ENCODE measurements around the gene SRP9. TPM values are rescaled to one million over a fixed set of nuclear protein-coding genes. Genes with fewer than 3 reads are reported as not detected.

SRP9 gene
- total RNA-seq, 1 experiment from 2014 or later = 306 TPM

GRCh38 chr1:225769687-225770086, 7.9 kb upstream of the SRP9 start:
- intact Hi-C loops (cut with micrococcal nuclease) = no loop called here
- no peak for ATAC-seq
- no peak for DNase-seq
- H3K36me3 ChIP-seq (ENCODE audit: low read depth, low read length) = no peaks in the 10 kb centered on the region
- no peaks in the 10 kb centered on the region for H3K79me2 ChIP-seq (ENCODE audit: low read length)
- H3K9ac ChIP-seq (ENCODE audit: low read length) = no peak overlapping the region
- BruUV-seq (replicated peaks) = no TSS peak
- no peak overlapping the region for H3K27ac ChIP-seq (ENCODE audit: low read length)
- no peak for TF ChIP-seq EZH2 (IDR thresholded peaks at IDR 0.05; ENCODE audit: low read length, unreplicated experiment)
- no peak for TF ChIP-seq CTCF (conservative IDR thresholded peaks at IDR 0.05; ENCODE audit: low read depth, low read length)
- no peak for TF ChIP-seq EZH2phosphoT487 (IDR thresholded peaks at IDR 0.05; ENCODE audit: borderline replicate concordance, low read length)
- H4K20me1 ChIP-seq (ENCODE audit: low read length) = no peaks in the 10 kb centered on the region
- ChIA-PET CTCF (no interaction called here), POLR2A (ENCODE audit: unreplicated experiment) (no interaction called here)
- H3K27me3 ChIP-seq (ENCODE audit: low read length) = no peaks in the 10 kb centered on the region
- no peak overlapping the region for H3K4me3 ChIP-seq (ENCODE audit: low read length)
- H2AFZ ChIP-seq (ENCODE audit: low read length) = no peak overlapping the region
- no peaks in the 10 kb centered on the region for H3K9me3 ChIP-seq (ENCODE audit: low read length)
- no peaks in the 10 kb centered on the region for H3K9me2 ChIP-seq (replicated peaks; ENCODE audit: low read length)
- H3K4me1 ChIP-seq (ENCODE audit: insufficient read depth, low read length) = peaks cover 52% of the 10 kb centered on the region
- H3F3A ChIP-seq (ENCODE audit: low read length, unreplicated experiment) = peaks cover 9% of the 10 kb centered on the region
- H3K4me2 ChIP-seq (ENCODE audit: low read length) = no peak overlapping the region

- no peak overlapping the region for H2AFZ ChIP-seq (ENCODE audit: low read length)
- ATAC-seq (no peak), DNase-seq (no peak)
- no peak overlapping the region for H3K9ac ChIP-seq (ENCODE audit: low read length)
- H3K79me2 ChIP-seq (ENCODE audit: low read length) = no peaks in the 10 kb centered on the region
- no peak overlapping the region for H3K4me2 ChIP-seq (ENCODE audit: low read length)
- H3K9me3 ChIP-seq (ENCODE audit: low read length) = no peaks in the 10 kb centered on the region
- H3K4me3 ChIP-seq (ENCODE audit: low read length) = no peak overlapping the region
- no peaks in the 10 kb centered on the region for H3K36me3 ChIP-seq (ENCODE audit: low read depth, low read length)
- no peaks in the 10 kb centered on the region for H3K27me3 ChIP-seq (ENCODE audit: low read length)
- no peak overlapping the region for H3K27ac ChIP-seq (ENCODE audit: low read length)
- intact Hi-C loops (cut with micrococcal nuclease) = no loop called here
- no peaks in the 10 kb centered on the region for H3K9me2 ChIP-seq (replicated peaks; ENCODE audit: low read length)
- ChIA-PET CTCF (no interaction called here), POLR2A (ENCODE audit: unreplicated experiment) (no interaction called here)
- H3F3A ChIP-seq (ENCODE audit: low read length, unreplicated experiment) = peaks cover 9% of the 10 kb centered on the region
- no peaks in the 10 kb centered on the region for H4K20me1 ChIP-seq (ENCODE audit: low read length)
- no TSS peak for BruUV-seq (replicated peaks)
- TF ChIP-seq EZH2 (IDR thresholded peaks at IDR 0.05; ENCODE audit: low read length, unreplicated experiment) (no peak), EZH2phosphoT487 (IDR thresholded peaks at IDR 0.05; ENCODE audit: borderline replicate concordance, low read length) (no peak), CTCF (conservative IDR thresholded peaks at IDR 0.05; ENCODE audit: low read depth, low read length) (no peak)
- peaks cover 52% of the 10 kb centered on the region for H3K4me1 ChIP-seq (ENCODE audit: insufficient read depth, low read length)
Observed at GRCh38 chr1:225770561-225771248, 6.9 kb upstream of the SRP9 start.

- Histone ChIP-seq H3K4me2 (ENCODE audit: low read length) (peak overlapping the region; percentile 33), H3F3A (ENCODE audit: low read length, unreplicated experiment) (peaks cover 9% of the 10 kb centered on the region), H3K79me2 (ENCODE audit: low read length) (0 out of 2 replicates have a peak, but pooled peaks cover 4% of the 10 kb centered on the region), H3K9ac (ENCODE audit: low read length) (peak overlapping the region; percentile 18), H4K20me1 (ENCODE audit: low read length) (no peaks in the 10 kb centered on the region), H2AFZ (ENCODE audit: low read length) (peak overlapping the region; percentile 86), H3K27ac (ENCODE audit: low read length) (peak overlapping the region; percentile 87), H3K27me3 (ENCODE audit: low read length) (no peaks in the 10 kb centered on the region), H3K4me1 (ENCODE audit: insufficient read depth, low read length) (peaks cover 53% of the 10 kb centered on the region), H3K9me3 (ENCODE audit: low read length) (no peaks in the 10 kb centered on the region), H3K9me2 (replicated peaks; ENCODE audit: low read length) (no peaks in the 10 kb centered on the region), H3K4me3 (ENCODE audit: low read length) (no peak overlapping the region), H3K36me3 (ENCODE audit: low read depth, low read length) (no peaks in the 10 kb centered on the region)
- TF ChIP-seq CTCF (conservative IDR thresholded peaks at IDR 0.05; ENCODE audit: low read depth, low read length) (no peak), EZH2phosphoT487 (IDR thresholded peaks at IDR 0.05; ENCODE audit: borderline replicate concordance, low read length) (no peak), EZH2 (IDR thresholded peaks at IDR 0.05; ENCODE audit: low read length, unreplicated experiment) (no peak)
- ChIA-PET POLR2A (ENCODE audit: unreplicated experiment) (interaction anchor here (0.6 to 0.9 kb wide), 2 partner anchors 61 to 115 kb away, joined by 3 read pairs; no protein-coding TSS in a partner anchor), CTCF (interaction anchor here (0.5 to 2.1 kb wide), 8 partner anchors 8 to 291 kb away, joined by 3 to 21 read pairs (median 4); no protein-coding TSS in a partner anchor)
- ATAC-seq (peak; percentile 0), DNase-seq (no peak)
- intact Hi-C loops (cut with micrococcal nuclease) = loop anchor here (1.0 to 2.0 kb wide), 8 partner anchors 34 to 296 kb away; no protein-coding TSS in a partner anchor
- no TSS peak for BruUV-seq (replicated peaks)
Observed at GRCh38 chr1:225771661-225772322, 5.8 kb upstream of the SRP9 start.
